ENCODE results near the gene TEX52. TPM values are rescaled to one million over a fixed set of nuclear protein-coding genes. Genes with fewer than 3 reads are reported as not detected.

TEX52 gene
- total RNA-seq, 1 donor from 2014 or later: not detected

DNA sequence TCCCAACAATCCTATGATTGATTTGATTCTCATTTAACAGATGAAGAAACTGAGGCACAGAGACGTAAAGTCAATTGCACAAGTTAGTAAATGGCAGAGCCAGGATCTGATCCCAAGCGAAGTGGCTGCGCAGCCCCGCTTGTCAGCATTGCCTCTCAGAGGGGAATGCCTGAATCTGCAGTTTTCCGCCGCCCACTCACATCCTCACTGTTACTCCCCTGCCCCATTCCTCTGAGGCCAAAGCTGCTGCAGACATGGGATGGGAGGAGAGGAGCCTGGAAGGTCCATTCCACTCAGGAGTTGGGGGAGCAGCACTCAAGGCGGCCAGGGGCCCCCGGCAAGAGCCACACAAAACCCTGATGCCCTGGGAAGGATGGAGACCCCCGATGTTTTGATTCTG is 23.0 kb downstream of the TEX52 start:
- DNase-seq (ENCODE audit: extremely low read depth, low read depth, low spot score): no peak

- DNase-seq (ENCODE audit: extremely low read depth, low read depth, low spot score): no peak
Measured at GRCh38 chr12:2833327-2833726, 23.5 kb downstream of the TEX52 start.

DNA sequence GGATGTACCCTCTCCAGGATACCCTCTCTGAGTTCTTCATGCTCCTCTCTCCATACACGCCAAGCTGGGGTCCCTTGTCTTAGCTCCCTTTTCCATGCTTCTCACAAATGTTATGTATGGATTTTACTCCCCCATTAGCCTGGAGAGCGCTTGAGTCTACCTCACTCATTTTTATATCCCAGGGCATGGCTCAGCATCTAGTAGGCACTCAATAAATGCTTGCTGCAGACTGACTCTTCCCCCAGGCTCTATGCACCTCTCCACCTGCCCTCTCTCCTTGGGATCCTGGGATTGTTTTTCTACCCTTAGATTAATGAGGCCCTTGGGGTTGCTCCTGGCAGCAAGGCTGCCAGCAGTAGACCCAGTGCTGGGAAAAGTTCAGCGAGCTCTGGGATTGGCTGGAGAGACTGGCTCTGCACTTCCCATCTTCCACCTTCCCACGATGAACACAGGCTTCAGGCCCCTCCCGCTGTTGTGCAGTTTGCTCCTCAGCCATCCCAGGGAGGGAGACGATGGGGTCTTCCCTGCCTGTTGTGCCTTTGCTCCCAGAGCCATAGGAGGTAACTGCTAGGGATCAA is 24.2 kb downstream of the TEX52 start:
- no peak for DNase-seq (ENCODE audit: extremely low read depth, low read depth, low spot score)

DNA sequence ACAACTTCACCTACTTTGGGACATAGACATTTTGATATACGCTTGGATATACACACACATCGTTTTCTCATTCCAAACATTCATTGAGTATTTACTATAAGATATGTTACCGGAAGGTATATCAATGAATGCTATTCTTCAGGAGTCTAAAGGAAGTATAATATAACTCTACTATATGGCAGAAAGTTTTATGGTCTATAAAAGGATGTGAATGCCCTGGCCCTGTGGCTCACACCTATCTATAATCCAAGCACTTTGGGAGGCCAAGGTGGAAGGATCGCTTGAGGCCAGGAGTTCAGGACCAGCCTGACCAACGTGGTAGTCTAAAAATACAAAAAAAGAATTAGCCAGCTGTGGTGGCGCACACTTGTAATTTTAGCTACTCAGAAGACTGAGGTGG is 27.6 kb downstream of the TEX52 start:
- no peak for DNase-seq (ENCODE audit: extremely low read depth, low read depth, low spot score)

DNA sequence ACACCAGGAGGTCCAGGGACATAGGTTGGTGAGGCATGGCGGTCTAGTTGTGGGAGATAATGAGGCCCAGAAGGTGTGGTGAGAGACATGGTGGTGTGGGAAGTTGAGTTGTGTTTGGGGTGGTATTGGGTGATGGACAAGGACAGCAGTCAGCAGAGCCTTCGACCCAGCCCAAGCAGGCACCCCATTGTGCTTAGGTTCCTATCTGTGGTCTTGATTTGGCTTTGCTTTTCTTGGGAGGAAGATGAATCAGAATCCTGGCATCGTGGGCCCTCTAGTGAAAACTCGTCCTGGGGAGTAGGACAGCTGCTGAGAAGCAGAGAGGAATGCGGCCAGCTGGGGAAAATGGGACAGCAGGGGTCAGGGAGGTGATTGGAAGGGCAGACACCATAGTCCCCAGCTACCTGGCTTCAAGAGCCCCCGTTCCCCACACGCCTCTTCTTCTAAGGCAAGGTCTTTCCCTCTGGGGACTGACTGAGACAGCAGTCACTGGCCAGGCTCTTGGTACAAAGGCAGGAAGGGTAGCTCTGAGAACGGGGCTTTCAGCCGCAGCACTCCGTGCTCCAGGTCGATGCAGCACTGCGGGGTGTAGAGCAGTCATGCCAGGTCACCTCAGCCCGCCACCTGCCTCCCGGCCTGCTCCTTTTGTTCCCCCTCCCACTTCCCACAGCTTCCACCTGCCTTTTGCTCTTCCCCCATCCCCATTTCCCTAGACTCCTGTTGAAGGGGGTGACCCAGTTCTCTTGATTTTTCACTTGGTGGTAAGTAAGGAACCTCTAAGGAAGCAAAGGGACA is 29.9 kb downstream of the TEX52 start:
- no peak for DNase-seq (ENCODE audit: extremely low read depth, low read depth, low spot score)

DNA sequence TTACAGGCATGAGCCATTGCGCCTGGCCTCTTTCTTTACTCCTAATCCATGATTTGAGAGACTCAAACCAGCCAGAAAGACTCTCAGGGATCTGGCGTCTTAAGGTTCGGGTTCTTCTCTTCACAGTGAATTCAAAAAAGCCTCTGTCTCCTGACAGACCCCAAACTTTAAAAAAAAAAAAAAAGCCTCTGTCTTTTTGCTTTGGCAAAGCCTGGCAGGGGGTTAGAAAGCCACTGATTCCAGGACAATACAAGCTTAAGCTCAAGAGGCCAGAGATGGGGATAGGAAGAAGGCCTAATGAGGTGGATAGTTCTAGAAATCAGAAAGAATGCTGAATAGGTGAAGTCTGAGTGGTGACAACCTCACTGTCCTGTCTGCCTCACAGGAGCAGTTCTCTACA is 30.8 kb downstream of the TEX52 start:
- DNase-seq (ENCODE audit: extremely low read depth, low read depth, low spot score): no peak

DNA sequence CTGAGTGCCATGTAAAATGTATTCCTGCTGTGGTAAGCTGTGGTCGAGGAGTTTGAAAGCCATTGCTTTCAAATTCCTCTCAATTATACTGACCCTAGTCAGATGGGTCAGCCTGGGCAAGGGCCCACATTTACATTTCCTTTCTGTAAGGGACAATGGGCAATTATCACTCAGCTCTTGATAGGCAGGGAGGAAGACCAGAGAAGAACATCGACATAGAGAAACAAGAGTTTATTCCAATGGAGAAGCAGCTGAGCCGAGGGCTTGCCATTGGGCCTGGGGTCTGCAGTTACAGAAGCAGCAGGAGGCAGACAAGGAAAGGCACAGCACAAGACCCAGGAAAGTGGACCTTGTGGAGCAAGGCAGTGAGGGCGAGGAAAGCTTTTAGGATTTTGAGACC is 31.7 kb downstream of the TEX52 start:
- no peak for DNase-seq (ENCODE audit: extremely low read depth, low read depth, low spot score)

- no peak for DNase-seq (ENCODE audit: extremely low read depth, low read depth, low spot score)
Measured at GRCh38 chr12:2824541-2824940, 32.3 kb downstream of the TEX52 start.

DNA sequence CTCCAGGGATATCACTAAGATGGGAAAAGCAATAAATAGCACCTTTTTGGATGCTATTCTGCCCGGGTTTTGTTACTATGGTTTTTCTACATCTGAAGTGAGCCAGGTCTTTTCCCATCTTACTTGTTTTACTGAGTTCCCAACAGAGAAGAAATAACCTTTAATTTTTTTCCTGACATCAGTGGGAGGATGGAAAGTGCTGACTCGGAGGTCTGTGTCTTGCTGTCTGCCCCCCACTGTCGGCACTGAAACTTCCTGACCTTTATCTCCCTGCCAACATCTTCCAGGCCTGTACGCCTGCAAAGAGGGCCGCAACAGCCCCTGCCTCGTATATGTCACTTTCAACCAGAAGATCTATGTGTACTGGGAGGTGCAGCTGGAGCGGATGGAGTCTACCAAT is 33.4 kb downstream of the TEX52 start:
- DNase-seq (ENCODE audit: extremely low read depth, low read depth, low spot score): no peak

GRCh38 chr12:2820432-2820831 is 36.4 kb downstream of the TEX52 start:
- no peak for DNase-seq (ENCODE audit: extremely low read depth, low read depth, low spot score)

DNA sequence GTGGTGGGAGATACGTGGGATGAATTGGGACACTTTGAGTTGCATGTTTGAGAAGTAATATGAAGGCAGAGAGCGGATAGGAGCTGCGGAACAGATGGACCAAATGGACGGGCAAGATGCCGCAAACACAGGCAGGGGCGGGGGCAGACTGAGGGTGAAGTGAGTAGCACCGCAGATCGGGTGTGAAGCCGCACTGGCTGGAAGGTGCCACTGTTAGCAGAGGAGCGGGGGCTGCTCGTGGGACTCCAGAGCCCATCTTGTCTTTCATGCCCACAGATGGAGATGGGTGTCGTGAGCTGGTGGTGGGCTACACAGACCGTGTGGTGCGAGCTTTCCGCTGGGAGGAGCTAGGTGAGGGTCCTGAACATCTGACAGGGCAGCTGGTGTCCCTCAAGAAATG is 37.0 kb downstream of the TEX52 start:
- DNase-seq (ENCODE audit: extremely low read depth, low read depth, low spot score): no peak

GRCh38 chr12:2813214-2814185 is 43.3 kb downstream of the TEX52 start:
- DNase-seq (ENCODE audit: extremely low read depth, low read depth, low spot score): peak; percentile 42

- peak; percentile 91 for DNase-seq (ENCODE audit: extremely low read depth, low read depth, low spot score)
Measured at GRCh38 chr12:2812290-2813213, 44.3 kb downstream of the TEX52 start, which contains the start of gene ITFG2. Gene ITFG2 (plus strand): TSS chr12:2812668. CDS start chr12:2812761, 93 bp downstream.

- no peak for DNase-seq (ENCODE audit: extremely low read depth, low read depth, low spot score)
Measured at GRCh38 chr12:2811801-2812200, 45.0 kb downstream of the TEX52 start.

- no peak for DNase-seq (ENCODE audit: extremely low read depth, low read depth, low spot score)
Measured at GRCh38 chr12:2806700-2807099, 50.1 kb downstream of the TEX52 start.

DNA sequence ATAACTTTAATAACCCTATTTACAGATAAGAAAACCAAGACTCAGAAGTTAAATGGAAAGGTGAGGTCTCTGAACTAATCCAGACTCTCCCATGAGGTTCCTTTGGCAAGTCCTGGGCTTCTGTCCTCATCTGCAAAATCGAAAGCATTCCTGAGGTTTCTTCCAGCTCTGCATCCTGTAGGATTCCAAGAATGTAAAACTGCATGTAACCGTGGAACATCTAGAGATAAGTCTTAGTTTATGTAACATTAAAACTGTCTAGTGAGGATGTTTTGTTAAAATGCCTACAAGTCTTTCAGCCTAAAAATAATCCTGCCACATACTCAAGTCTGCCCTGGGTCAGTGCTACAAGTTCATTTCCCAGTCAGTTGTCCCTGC is 51.7 kb downstream of the TEX52 start:
- DNase-seq (ENCODE audit: extremely low read depth, low read depth, low spot score): no peak

- DNase-seq (ENCODE audit: extremely low read depth, low read depth, low spot score): no peak
Measured at GRCh38 chr12:2804393-2805142, 52.3 kb downstream of the TEX52 start.

DNA sequence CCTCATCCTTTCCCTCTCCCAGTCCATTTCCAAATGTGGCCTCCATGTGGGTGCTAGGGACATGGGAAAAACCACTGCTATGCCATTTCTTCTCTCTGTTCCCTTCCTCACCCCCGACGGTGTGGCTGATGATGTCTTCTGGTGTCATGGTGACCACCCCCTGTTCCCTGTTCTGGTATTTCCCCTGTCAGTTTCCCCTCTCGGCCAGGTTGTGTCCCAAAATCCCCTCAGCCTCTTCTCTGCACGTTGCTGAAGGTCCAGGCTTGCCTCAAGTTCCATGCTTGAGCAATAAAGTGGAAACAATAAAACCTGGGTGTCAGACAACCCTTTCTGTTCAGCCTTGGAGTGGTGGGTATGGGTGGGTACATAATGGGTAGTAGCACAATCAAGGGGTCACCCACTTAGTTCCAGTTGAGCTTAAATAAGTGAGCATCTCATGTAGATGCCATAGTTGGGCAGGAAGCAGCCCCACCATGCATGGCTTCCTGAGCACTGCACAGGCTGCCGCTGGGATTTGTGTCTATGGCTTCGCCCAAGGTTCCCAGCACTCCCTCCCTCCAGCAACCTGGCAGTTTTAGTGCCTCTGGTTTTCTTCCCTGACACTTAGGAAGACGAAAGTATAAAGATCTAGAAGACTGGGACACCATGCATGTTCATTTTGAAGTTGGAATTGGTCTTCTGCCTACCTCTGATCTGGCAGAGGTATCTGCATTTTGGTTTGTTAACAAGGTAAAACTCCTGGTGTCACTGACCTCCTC is 53.0 kb downstream of the TEX52 start:
- DNase-seq (ENCODE audit: extremely low read depth, low read depth, low spot score): no peak

All from glomerular endothelial cell (primary cell).